BJ (cell line): ENCODE data around the gene BMP2K. TPM values are rescaled to one million over a fixed set of nuclear protein-coding genes. Genes with fewer than 3 reads are reported as not detected.

ENCODE experiments used
- CTCF ChIA-PET: fragments of 350-600 bp; formaldehyde crosslinking; extraction: SDS; loops from one replicate; lab custom pipeline; 2021; ENCODE audit warnings: antibody characterized with exemption, inconsistent platforms; lab: Yijun Ruan, JAX
- POLR2A ChIA-PET: fragments of 300-600 bp; sonication (Branson Sonifier 250); formaldehyde crosslinking; extraction: SDS; loops from one replicate; lab custom pipeline; 2021; ENCODE audit warnings: antibody characterized with exemption; lab: Charles Lee
- DNase-seq: peaks from one replicate; pipeline ENCODE4 v3.0.0-alpha.2; 2011; ENCODE audit warnings: low read depth
- H3K27me3 ChIP-seq: 2 replicates; pipeline ENCODE4 v1.6.0; 2011; ENCODE audit warnings: low read length; ENCODE audit not compliant: control insufficient read depth, insufficient read depth
- H3K36me3 ChIP-seq: 2 replicates; pipeline ENCODE4 v1.5.1; 2011; ENCODE audit warnings: low read length; ENCODE audit not compliant: control insufficient read depth, insufficient read depth
- H3K4me3 ChIP-seq: 2 replicates; pipeline ENCODE4 v1.5.1; 2011; ENCODE audit warnings: low read depth, mild to moderate bottlenecking, control low read depth, low read length
- CTCF ChIP-seq: IDR thresholded peaks from 2 replicates; pipeline ENCODE4 v1.5.1; 2011; ENCODE audit warnings: low read depth, mild to moderate bottlenecking, control low read depth, inconsistent platforms, low read length, moderate library complexity; ENCODE audit not compliant: insufficient read depth
- polyA minus RNA-seq: library from RNA; depleted of rRNA, polyadenylated mRNA; stranded (reverse); fragments of >200 nt; gene quantifications from 2 replicates; pipeline ENCODE4 v1.2.3, GENCODE V29; 2011; rRNA and poly(A)+ RNA removed
- polyA plus RNA-seq: library from polyadenylated mRNA; depleted of rRNA; stranded (reverse); fragments of >200 nt; gene quantifications from 2 replicates; pipeline ENCODE4 v1.2.3, GENCODE V29; 2011; rRNA removed

BMP2K gene
- polyA plus RNA-seq (19.3 and 37.2 TPM in 2 replicates), polyA minus RNA-seq (36.9 and 38.7 TPM in 2 replicates)

GRCh38 chr4:78776079-78776728 is at the start of gene BMP2K:
TSS of gene BMP2K (plus strand) at chr4:78776350. CDS start at chr4:78776544, 194 bp downstream.
- Histone ChIP-seq H3K4me3 (peak within 1 kb of the TSS; percentile 59), H3K36me3 (no peaks in the 10 kb centered on the region), H3K27me3 (no peaks in the 10 kb centered on the region)
- POLR2A ChIA-PET = interaction anchor here (0.6 to 0.7 kb wide), 9 partner anchors 25 to 1482 kb away, joined by 3 to 13 read pairs (median 6); no protein-coding TSS in a partner anchor
- no peak for DNase-seq
- CTCF ChIA-PET = interaction anchor here (1.0 to 1.7 kb wide), 2 partner anchors 25 to 125 kb away, joined by 3 to 6 read pairs; no protein-coding TSS in a partner anchor
- no peak for TF ChIP-seq CTCF

GRCh38 chr4:78726546-78726945 is 49.6 kb upstream of the BMP2K start:
- TF ChIP-seq CTCF = no peak
- CTCF ChIA-PET = no interaction called here

GRCh38 chr4:78732332-78733104 is 43.6 kb upstream of the BMP2K start:
- TF ChIP-seq CTCF = no peak
- ChIA-PET POLR2A (no interaction called here), CTCF (no interaction called here)
- H3K27me3 ChIP-seq = no peaks in the 10 kb centered on the region
- no peak overlapping the region for H3K4me3 ChIP-seq
- no peaks in the 10 kb centered on the region for H3K36me3 ChIP-seq
- no peak for DNase-seq

More at GRCh38 chr4:78726546-78726945, 49.6 kb upstream of the BMP2K start:
- H3K4me3 ChIP-seq = no peak overlapping the region
- no peaks in the 10 kb centered on the region for H3K36me3 ChIP-seq
- POLR2A ChIA-PET = no interaction called here
- no peaks in the 10 kb centered on the region for H3K27me3 ChIP-seq
- DNase-seq = no peak

GRCh38 chr4:78734441-78735162 is 41.5 kb upstream of the BMP2K start:
- ChIA-PET POLR2A (no interaction called here), CTCF (interaction anchor here (1.3 kb wide), 1 partner anchor 8 kb away, joined by 5 read pairs; no protein-coding TSS in a partner anchor)
- TF ChIP-seq CTCF = no peak
- Histone ChIP-seq H3K27me3 (no peaks in the 10 kb centered on the region), H3K36me3 (no peaks in the 10 kb centered on the region), H3K4me3 (no peak overlapping the region)
- no peak for DNase-seq

- DNase-seq = no peak
- no peaks in the 10 kb centered on the region for H3K27me3 ChIP-seq
- no peaks in the 10 kb centered on the region for H3K36me3 ChIP-seq
- ChIA-PET CTCF (interaction anchor here (0.9 kb wide), 1 partner anchor 11 kb away, joined by 4 read pairs; no protein-coding TSS in a partner anchor), POLR2A (no interaction called here)
- no peak for TF ChIP-seq CTCF
- H3K4me3 ChIP-seq = no peak overlapping the region
Measured at GRCh38 chr4:78735697-78736096, 40.5 kb upstream of the BMP2K start.
